GM21528 (cell line): Measurements from ENCODE around the gene DLG5.

ENCODE experiments used
- ATAC-seq: cut with Tn5 transposase; IDR thresholded peaks from one replicate; pipeline ENCODE4 v1.9.1; 2021; ENCODE audit warnings: mild to moderate bottlenecking, moderate library complexity; ENCODE audit not compliant: unreplicated experiment, low FRiP score

DLG5 gene

DNA sequence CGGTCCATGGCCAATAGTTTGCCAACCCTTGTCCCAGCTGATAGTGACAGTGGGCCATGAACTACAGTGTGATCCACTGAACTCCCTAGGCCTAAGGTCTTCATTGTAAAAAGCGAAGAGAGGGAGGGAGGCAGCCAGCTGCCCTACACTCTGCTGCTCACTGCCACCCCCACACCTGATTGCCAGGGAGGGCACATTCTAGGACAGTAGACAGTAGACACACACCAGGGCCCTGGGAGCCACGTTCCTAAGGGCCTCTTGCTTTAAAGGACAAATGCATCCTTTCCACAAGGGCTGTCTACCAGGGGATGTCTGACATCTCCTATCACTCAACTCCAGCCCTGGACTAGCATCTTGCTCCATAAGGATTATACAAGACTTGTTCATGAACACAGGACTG is 122.2 kb downstream of the DLG5 start:
- no peak for ATAC-seq

DNA sequence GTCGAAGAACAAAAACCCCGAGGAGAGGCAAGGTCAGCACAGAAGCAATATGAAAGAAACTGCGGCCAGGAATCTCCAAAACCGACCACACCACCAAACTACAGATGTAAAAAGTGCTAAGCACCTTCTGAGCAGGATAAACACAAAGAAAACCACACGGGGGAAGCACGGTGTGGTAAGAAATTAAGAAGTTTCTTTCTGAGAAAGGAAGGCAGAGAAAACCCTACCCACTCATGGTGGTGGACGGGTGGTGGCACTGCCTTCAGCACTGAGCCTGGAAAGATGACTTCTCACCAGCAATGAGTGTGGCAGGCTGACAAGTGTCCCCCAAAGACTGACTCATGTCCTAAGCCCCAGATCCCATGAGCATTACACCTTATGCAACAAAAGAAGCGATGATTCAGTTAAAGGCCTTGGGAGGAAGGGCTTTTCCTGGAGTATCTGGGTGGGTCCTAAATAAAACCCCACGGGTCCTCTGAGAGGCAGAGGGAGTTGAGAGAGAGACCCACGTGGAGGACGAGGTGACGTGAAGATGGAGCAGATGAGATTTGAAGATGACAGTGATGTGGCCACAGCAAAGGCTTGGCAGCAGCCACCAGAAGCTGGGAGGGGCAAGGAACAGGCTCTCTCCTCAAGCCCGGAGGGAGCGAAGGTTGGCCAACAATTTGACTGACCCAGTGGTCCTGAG is 124.9 kb downstream of the DLG5 start:
- no peak for ATAC-seq

DNA sequence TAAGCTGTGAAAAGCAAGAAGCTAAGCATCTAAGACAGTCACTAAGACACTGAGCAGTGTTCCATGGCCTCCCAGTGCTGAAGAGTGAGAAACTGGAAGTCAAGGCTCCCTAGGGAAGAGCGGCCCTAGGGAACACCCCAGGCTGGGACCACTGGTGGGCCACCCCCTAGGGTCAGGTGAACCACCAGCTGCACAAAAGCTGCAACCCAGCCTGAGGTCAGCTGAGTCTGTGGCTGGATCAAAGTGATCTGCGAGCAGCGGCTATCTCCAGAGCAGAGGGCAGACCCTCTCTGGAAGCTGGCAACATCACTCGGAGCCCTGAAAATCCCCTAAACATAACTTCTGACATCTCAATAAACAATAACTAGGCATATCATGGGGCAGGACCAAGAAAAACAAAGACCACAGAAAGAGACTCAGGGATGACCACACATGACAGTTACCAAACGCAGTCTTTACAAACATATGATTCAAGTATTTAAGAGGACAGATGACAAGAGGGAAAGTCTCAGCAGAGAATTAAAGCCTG is 125.8 kb downstream of the DLG5 start:
- ATAC-seq, result no peak

DNA sequence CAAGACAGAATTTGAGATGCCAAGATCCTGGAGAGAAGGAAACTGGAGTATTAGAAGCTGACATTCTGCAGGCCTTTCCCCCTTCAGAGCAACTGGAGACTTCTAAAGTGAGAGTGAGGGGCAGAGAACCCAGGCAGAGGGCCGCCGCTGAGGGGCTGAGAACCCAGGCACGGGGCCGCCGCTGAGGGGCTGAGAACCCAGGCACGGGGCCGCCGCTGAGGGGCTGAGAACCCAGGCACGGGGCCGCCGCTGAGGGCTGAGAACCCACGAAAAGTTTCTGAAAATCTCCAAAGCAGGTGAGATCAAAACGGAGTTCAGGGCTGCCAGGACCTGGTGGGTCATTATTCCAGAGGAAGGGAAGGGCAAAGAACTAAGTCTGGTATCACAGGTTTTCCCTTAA is 126.2 kb downstream of the DLG5 start:
- no peak for ATAC-seq

GRCh38 chr10:77799352-77799751 is 127.2 kb downstream of the DLG5 start:
- ATAC-seq, result no peak

- no peak for ATAC-seq
Measured at GRCh38 chr10:77798940-77799339, 127.6 kb downstream of the DLG5 start.

DNA sequence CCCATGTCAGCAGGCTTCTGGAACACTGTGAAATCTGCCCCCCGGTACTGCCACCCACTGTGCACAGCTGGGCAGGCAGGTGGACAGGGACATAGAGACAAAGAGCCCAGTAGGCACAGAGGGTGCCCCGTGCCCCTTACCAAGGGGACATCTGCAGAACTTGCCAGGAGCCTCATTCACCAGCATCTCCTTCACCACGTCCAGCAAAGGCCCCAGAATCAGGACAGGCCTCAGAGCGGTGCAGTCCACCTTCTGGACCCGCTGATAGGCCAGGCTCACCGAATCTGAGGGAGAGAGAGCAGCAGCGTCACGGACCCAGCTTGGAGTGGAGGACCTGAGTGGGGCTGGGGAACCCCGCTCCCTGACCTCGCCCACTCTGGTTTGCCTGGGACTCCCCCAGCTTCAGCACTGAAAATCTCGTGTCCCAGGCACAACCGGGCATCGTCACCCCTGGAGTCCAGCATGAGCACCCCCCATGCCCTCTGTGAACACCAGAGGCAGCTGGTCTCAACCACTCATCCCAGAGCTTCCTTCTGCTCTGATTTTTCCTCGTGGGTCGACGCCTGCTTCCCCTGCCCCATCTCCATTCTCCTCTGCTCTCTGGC is 130.1 kb downstream of the DLG5 start:
- ATAC-seq, result no peak

GRCh38 chr10:77795426-77796055 is 131.0 kb downstream of the DLG5 start:
- ATAC-seq, result no peak

DNA sequence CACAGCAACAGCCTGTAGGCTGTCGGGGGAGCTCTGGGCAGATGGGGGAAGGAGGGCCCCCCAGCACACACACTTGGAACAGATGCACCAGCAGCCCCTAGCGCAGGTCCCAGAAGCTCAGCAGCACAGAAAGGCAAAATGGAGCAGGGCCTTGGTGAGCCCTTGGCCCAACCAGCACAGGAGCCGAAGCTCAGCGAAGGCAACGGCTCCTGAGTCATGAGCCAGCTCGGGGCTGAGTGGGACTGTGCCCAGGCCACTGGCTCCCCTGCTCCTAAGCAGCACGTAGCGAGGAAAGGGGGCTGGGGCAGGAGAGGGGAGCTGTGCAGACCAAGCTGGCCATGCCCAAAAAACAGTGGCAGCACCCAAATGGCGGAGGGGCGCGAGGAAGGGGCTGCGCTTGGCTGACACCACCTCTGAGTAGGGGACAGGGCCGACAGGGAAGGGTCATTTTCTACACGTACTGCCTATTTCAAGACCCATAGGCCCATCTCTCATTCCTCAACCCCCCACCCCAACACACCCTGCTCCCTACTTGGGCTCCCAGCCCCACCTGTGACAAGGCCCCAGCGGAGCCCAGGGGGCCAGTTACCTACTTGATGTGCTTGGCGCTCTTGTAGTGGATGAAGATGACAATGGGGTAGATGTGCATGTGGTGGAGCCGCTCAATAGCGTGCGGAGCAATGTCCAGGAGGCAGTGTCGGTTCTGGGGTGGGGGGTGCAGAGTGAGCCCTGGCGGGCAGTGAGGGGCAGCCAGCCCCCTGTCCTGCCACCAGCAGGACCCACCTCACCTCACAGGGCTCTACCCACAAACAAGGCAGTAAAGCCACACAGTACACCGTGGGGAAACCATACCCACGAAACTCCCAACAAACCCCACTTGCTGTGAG is 132.1 kb downstream of the DLG5 start:
- ATAC-seq, result no peak

DNA sequence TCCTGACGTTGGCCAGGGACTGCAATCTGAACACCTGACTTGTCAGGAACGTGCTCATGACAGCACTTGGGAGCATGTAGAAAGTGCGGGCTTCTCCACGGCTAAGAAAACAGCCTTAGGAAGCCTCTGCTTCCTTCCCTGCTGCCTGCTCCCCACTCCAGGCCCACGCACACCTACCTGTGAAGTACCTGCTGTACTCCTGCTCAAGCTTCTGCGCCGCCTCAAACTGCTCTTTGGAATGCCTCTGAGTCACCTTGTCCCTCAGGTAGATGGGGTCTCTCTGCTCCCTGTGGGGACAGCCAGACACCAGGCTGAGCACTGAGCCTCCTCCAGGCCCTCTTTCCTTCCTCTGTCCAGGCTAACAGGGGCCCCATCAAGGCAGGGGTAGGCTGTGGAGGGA is 132.7 kb downstream of the DLG5 start:
- ATAC-seq, result no peak

GRCh38 chr10:77792155-77792554 is 134.4 kb downstream of the DLG5 start:
- ATAC-seq, result no peak

DNA sequence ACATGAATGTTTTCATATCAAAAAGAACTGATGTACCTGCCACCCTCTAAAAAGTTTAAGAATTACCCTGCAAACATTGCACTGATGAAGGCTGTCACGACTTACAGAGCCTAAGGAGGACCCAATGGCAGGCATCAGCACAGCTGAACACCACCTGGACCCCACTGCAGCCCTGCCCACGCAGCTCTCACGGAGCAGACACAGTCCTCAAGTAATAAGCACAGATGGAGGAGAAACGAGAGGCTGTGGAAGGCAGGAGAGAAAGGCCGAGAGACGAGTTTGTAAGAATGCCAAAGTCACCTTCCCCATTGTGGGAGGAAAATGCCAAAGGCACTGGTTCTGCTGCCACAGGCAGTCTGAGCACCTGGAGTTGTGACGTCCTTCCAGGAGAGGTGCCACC is 135.0 kb downstream of the DLG5 start:
- ATAC-seq, result no peak

GRCh38 chr10:77789861-77790260 is 136.7 kb downstream of the DLG5 start:
- ATAC-seq, result no peak

DNA sequence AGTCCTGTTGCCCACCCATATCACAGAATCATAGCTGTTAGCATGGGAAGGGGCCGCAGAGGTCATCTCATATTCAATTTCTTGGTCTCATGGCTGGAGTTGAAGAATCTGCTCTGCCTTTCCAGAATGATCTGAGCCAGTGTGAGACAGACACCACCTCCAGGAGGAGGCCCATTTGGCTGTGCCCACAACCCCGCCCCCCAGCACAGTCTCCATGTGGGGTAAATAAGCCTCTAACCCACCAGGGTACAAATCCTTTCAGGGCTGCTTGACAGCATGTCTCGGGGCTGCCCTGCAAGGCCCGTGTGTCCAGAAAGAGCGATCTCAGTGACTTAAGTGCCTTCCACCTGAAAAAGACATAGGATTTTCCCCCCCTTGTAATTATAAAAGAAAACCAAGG is 137.5 kb downstream of the DLG5 start:
- no peak for ATAC-seq

- no peak for ATAC-seq
Measured at GRCh38 chr10:77788496-77789010, 138.0 kb downstream of the DLG5 start.

GRCh38 chr10:77787440-77787839 is 139.1 kb downstream of the DLG5 start:
- no peak for ATAC-seq

GRCh38 chr10:77784856-77785255 is 141.7 kb downstream of the DLG5 start:
- no peak for ATAC-seq

- no peak for ATAC-seq
Measured at GRCh38 chr10:77782328-77783061, 144.1 kb downstream of the DLG5 start.

- ATAC-seq, result no peak
Measured at GRCh38 chr10:77781451-77782327, 144.9 kb downstream of the DLG5 start.
